ENCODE results near the gene ERBIN. TPM values are rescaled to one million over a fixed set of nuclear protein-coding genes. Genes with fewer than 3 reads are reported as not detected.

Gene ERBIN
- polyA plus RNA-seq, 3 donors, result 25.2 to 43.3 (median 28.6) TPM

- no peak overlapping the region for H3K4me2 ChIP-seq (replicated peaks; ENCODE audit: extremely low read depth, low read length, poor library complexity, severe bottlenecking)
Observed at GRCh38 chr5:65906256-65906655, 20.1 kb upstream of the ERBIN start.

GRCh38 chr5:65907135-65907534 is 19.2 kb upstream of the ERBIN start:
- H3K79me2 ChIP-seq (ENCODE audit: insufficient read depth, low read length), result no peaks in the 10 kb centered on the region
- no peak overlapping the region for H2AFZ ChIP-seq (ENCODE audit: insufficient read depth, low read depth, low read length, poor library complexity, severe bottlenecking)
- no peak overlapping the region for H3K9ac ChIP-seq (ENCODE audit: insufficient read depth, low read length, poor library complexity, severe bottlenecking)
- no peak overlapping the region for H3K27ac ChIP-seq (ENCODE audit: low read depth in 1 of 2, low read length in 2 of 2)
- no peak overlapping the region for H3K4me3 ChIP-seq (replicated peaks in 1 of 3; ENCODE audit: low read depth in 2 of 3, low read length in 3 of 3)
- H3K9me3 ChIP-seq (replicated peaks in 1 of 2; ENCODE audit: control insufficient read depth in 1 of 2, insufficient read depth in 1 of 2, low read length in 2 of 2), result no peaks in the 10 kb centered on the region
- DNase-seq, result no peak
- intact Hi-C loops (cut with micrococcal nuclease), result no loop called here
- no CpG with 5 or more reads among the region's 2 CpGs for WGBS (ENCODE audit: insufficient coverage)
- no peaks in the 10 kb centered on the region for H3K27me3 ChIP-seq (ENCODE audit: control insufficient read depth in 2 of 2, insufficient read depth in 2 of 2, low read length in 2 of 2)
- no peak for TF ChIP-seq CTCF (IDR thresholded peaks at IDR 0.05)
- H3K4me2 ChIP-seq (replicated peaks; ENCODE audit: extremely low read depth, low read length, poor library complexity, severe bottlenecking), result no peak overlapping the region
- no peaks in the 10 kb centered on the region for H3K36me3 Mint-ChIP-seq
- peaks cover 4% of the 10 kb centered on the region for H3K4me1 Mint-ChIP-seq
- H3K36me3 ChIP-seq (replicated peaks in 1 of 2; ENCODE audit: control insufficient read depth in 1 of 2, insufficient read depth in 2 of 2, low read length in 2 of 2), result no peaks in the 10 kb centered on the region
- H3K4me1 ChIP-seq (ENCODE audit: control insufficient read depth in 1 of 2, insufficient read depth in 2 of 2, low read length in 2 of 2), result no peaks in the 10 kb centered on the region
- no peaks in the 10 kb centered on the region for H3K27me3 Mint-ChIP-seq (ENCODE audit: low read depth in 3 of 3)
- H4K20me1 ChIP-seq (ENCODE audit: insufficient read depth, low read length), result no peaks in the 10 kb centered on the region
- H3K4me3 Mint-ChIP-seq, result no peak overlapping the region
- H3K27ac Mint-ChIP-seq, result no peak overlapping the region
- peaks cover 0 to 4% (median 2%) of the 10 kb centered on the region in 7 donors for H3K9me3 Mint-ChIP-seq

More at GRCh38 chr5:65906256-65906655, 20.1 kb upstream of the ERBIN start:
- Histone ChIP-seq H3K9ac (ENCODE audit: insufficient read depth, low read length, poor library complexity, severe bottlenecking) (no peak overlapping the region), H3K4me3 (replicated peaks in 1 of 3; ENCODE audit: low read depth in 2 of 3, low read length in 3 of 3) (no peak overlapping the region), H4K20me1 (ENCODE audit: insufficient read depth, low read length) (no peaks in the 10 kb centered on the region), H3K27me3 (ENCODE audit: control insufficient read depth in 2 of 2, insufficient read depth in 2 of 2, low read length in 2 of 2) (no peaks in the 10 kb centered on the region), H3K79me2 (ENCODE audit: insufficient read depth, low read length) (no peaks in the 10 kb centered on the region), H3K27ac (ENCODE audit: low read depth in 1 of 2, low read length in 2 of 2) (no peak overlapping the region), H3K9me3 (replicated peaks in 1 of 2; ENCODE audit: control insufficient read depth in 1 of 2, insufficient read depth in 1 of 2, low read length in 2 of 2) (no peaks in the 10 kb centered on the region), H3K4me1 (ENCODE audit: control insufficient read depth in 1 of 2, insufficient read depth in 2 of 2, low read length in 2 of 2) (no peaks in the 10 kb centered on the region), H3K36me3 (replicated peaks in 1 of 2; ENCODE audit: control insufficient read depth in 1 of 2, insufficient read depth in 2 of 2, low read length in 2 of 2) (no peaks in the 10 kb centered on the region), H2AFZ (ENCODE audit: insufficient read depth, low read depth, low read length, poor library complexity, severe bottlenecking) (no peak overlapping the region)
- intact Hi-C loops (cut with micrococcal nuclease), result no loop called here
- Mint-ChIP-seq H3K27me3 (ENCODE audit: low read depth in 3 of 3) (no peaks in the 10 kb centered on the region), H3K9me3 (peaks cover 0 to 4% (median 2%) of the 10 kb centered on the region in 7 donors), H3K36me3 (no peaks in the 10 kb centered on the region), H3K27ac (no peak overlapping the region), H3K4me3 (no peak overlapping the region), H3K4me1 (peaks cover 4% of the 10 kb centered on the region)
- no peak for DNase-seq
- no peak for TF ChIP-seq CTCF (IDR thresholded peaks at IDR 0.05)
